DOHH2 (cell line): ENCODE data around the gene CIBAR2.

Source experiments
- H3F3A ChIP-seq: fragments of 200-600 bp; sonication (generic), shearing (Covaris generic); 2 replicates; pipeline ENCODE4 v1.6.0; 2016; ENCODE audit warnings: antibody characterized with exemption, mild to moderate bottlenecking; ENCODE audit not compliant: control insufficient read depth, insufficient read depth
- H3K27ac ChIP-seq: fragments of 200-600 bp; sonication (generic); 2 replicates; pipeline ENCODE4 v1.5.1; 2014; ENCODE audit warnings: low read depth, mild to moderate bottlenecking, low read length, moderate library complexity
- H3K27me3 ChIP-seq: fragments of 200-600 bp; sonication (generic); 2 replicates; pipeline ENCODE4 v1.6.1; 2014; ENCODE audit warnings: mild to moderate bottlenecking, low read length, mixed read lengths; ENCODE audit not compliant: control insufficient read depth
- H3K36me3 ChIP-seq: fragments of 200-600 bp; sonication (generic); 2 replicates; pipeline ENCODE4 v1.6.1; 2014; ENCODE audit warnings: mild to moderate bottlenecking, low read length, moderate library complexity, mixed read lengths; ENCODE audit not compliant: control insufficient read depth
- H3K4me1 ChIP-seq: fragments of 200-600 bp; sonication (generic); 2 replicates; pipeline ENCODE4 v1.6.1; 2014; ENCODE audit warnings: mild to moderate bottlenecking, low read length, mixed read lengths; ENCODE audit not compliant: control insufficient read depth
- H3K4me2 ChIP-seq: fragments of 200-600 bp; sonication (generic); 2 replicates; pipeline ENCODE4 v1.6.0; 2014; ENCODE audit warnings: mild to moderate bottlenecking, low read length, moderate library complexity
- H3K4me3 ChIP-seq: fragments of 200-600 bp; sonication (generic); 2 replicates; pipeline ENCODE4 v1.5.1; 2014; ENCODE audit warnings: mild to moderate bottlenecking, low read length, mixed read lengths
- H3K79me2 ChIP-seq: fragments of 200-600 bp; sonication (generic); 2 replicates; pipeline ENCODE4 v1.6.1; 2014; ENCODE audit warnings: mild to moderate bottlenecking, low read length, mixed read lengths; ENCODE audit not compliant: control insufficient read depth
- H3K9me2 ChIP-seq: fragments of 200-600 bp; sonication (generic); replicated peaks from 2 replicates; pipeline ENCODE4 v1.6.1; 2014; ENCODE audit warnings: mild to moderate bottlenecking, low read length, mixed read lengths; ENCODE audit not compliant: control insufficient read depth
- H3K9me3 ChIP-seq: fragments of 200-600 bp; sonication (generic); 2 replicates; pipeline ENCODE4 v1.6.1; 2014; ENCODE audit warnings: antibody characterized with exemption, low read length, mixed read lengths; ENCODE audit not compliant: control insufficient read depth, insufficient read depth
- H4K20me1 ChIP-seq: fragments of 200-600 bp; sonication (generic); 2 replicates; pipeline ENCODE4 v1.6.0; 2014; ENCODE audit warnings: low read depth, mild to moderate bottlenecking, antibody characterized with exemption, low read length, moderate library complexity; ENCODE audit not compliant: control insufficient read depth, insufficient read depth
- EZH2phosphoT487 ChIP-seq: fragments of 200-600 bp; sonication (generic); IDR thresholded peaks from 2 replicates; pipeline ENCODE4 v1.6.1; 2017; ENCODE audit warnings: borderline replicate concordance, mild to moderate bottlenecking, antibody characterized with exemption, low read length, moderate library complexity, mixed read lengths
- TF ChIP-seq, protein P1 (sequence below): fragments of 200-600 bp; sonication (generic); IDR thresholded peaks from one replicate; pipeline ENCODE4 v1.5.1; 2014; ENCODE audit warnings: antibody characterized with exemption, mild to moderate bottlenecking, low read depth, low read length; ENCODE audit not compliant: poor library complexity, severe bottlenecking

Gene CIBAR2

GRCh38 chr16:85114909-85115567 lies 2.8 kb upstream of the CIBAR2 start:
- no peaks in the 10 kb centered on the region for H3K9me2 ChIP-seq
- no peaks in the 10 kb centered on the region for H4K20me1 ChIP-seq
- peaks cover 4% of the 10 kb centered on the region for H3K4me1 ChIP-seq
- H3K36me3 ChIP-seq, result no peaks in the 10 kb centered on the region
- TF ChIP-seq, protein P1, sequence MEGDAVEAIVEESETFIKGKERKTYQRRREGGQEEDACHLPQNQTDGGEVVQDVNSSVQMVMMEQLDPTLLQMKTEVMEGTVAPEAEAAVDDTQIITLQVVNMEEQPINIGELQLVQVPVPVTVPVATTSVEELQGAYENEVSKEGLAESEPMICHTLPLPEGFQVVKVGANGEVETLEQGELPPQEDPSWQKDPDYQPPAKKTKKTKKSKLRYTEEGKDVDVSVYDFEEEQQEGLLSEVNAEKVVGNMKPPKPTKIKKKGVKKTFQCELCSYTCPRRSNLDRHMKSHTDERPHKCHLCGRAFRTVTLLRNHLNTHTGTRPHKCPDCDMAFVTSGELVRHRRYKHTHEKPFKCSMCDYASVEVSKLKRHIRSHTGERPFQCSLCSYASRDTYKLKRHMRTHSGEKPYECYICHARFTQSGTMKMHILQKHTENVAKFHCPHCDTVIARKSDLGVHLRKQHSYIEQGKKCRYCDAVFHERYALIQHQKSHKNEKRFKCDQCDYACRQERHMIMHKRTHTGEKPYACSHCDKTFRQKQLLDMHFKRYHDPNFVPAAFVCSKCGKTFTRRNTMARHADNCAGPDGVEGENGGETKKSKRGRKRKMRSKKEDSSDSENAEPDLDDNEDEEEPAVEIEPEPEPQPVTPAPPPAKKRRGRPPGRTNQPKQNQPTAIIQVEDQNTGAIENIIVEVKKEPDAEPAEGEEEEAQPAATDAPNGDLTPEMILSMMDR, result peak; percentile 94
- TF ChIP-seq EZH2phosphoT487, result no peak
- peak overlapping the region; percentile 53 for H3K4me3 ChIP-seq
- no peaks in the 10 kb centered on the region for H3K9me3 ChIP-seq
- H3K79me2 ChIP-seq, result no peaks in the 10 kb centered on the region
- no peaks in the 10 kb centered on the region for H3K27me3 ChIP-seq
- no peak overlapping the region for H3K27ac ChIP-seq
- peak overlapping the region; percentile 64 for H3K4me2 ChIP-seq
- H3F3A ChIP-seq, result no peaks in the 10 kb centered on the region

DNA sequence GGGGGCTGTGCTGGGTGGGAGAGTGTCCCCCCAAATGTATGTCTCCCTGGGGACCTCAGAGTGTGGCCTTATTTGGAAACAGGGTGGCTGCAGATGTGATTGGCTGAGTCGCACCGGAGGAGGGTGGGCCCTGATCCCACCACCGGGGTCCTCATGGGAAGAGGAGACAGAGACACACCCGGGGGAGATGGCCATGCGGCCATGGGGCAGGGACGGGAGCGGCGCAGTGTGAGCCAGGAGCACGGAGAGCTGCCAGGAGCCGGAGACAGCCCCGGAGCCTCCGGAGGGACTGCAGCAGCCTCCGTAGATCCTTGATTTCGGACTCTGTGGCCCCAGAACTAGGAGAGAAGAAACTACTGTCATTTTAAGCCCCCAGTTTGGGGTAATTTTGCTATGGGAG lies 1.6 kb upstream of the CIBAR2 start:
- Histone ChIP-seq H3K9me2 (no peaks in the 10 kb centered on the region), H3K27me3 (no peaks in the 10 kb centered on the region), H3K79me2 (no peaks in the 10 kb centered on the region), H3K4me3 (no peak overlapping the region), H3K4me1 (peaks cover 4% of the 10 kb centered on the region), H4K20me1 (no peaks in the 10 kb centered on the region), H3F3A (no peaks in the 10 kb centered on the region), H3K9me3 (no peaks in the 10 kb centered on the region), H3K4me2 (no peak overlapping the region), H3K27ac (no peak overlapping the region), H3K36me3 (no peaks in the 10 kb centered on the region)
- TF ChIP-seq, protein P1, result no peak
- TF ChIP-seq EZH2phosphoT487, result no peak

DNA sequence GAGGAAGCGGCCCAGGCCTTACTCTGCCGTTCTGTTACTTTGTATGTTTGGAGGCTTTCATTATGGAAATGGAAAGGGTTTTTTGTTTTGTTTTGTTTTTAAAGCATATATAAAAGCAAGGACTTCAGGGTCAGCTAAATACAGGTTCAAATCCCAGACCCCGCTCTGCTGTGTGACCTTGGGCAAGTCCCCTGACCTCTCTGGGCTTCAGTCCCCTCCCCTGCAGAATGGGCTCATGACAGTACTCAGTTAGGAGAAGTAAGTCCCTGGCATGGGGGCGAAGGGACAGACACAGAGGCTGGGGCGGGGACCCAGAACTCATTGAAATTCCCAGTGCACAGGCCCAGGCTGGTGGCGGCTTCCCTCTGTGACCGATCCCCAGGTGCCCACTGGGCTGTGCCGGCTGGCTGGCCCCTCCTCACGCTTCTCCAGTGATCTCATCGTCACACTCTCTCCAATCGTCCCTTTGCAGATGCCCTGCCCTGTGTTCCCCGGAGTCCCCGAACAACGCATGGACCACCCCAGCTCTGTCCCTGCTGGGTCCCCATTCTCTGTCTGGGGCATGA lies 979 bp upstream of the CIBAR2 start:
- no peaks in the 10 kb centered on the region for H3F3A ChIP-seq
- no peaks in the 10 kb centered on the region for H3K27me3 ChIP-seq
- H4K20me1 ChIP-seq, result no peaks in the 10 kb centered on the region
- H3K9me2 ChIP-seq, result no peaks in the 10 kb centered on the region
- H3K79me2 ChIP-seq, result no peaks in the 10 kb centered on the region
- TF ChIP-seq, protein P1, result no peak
- TF ChIP-seq EZH2phosphoT487, result no peak
- no peaks in the 10 kb centered on the region for H3K9me3 ChIP-seq
- H3K27ac ChIP-seq, result no peak overlapping the region
- H3K4me1 ChIP-seq, result peaks cover 4% of the 10 kb centered on the region
- H3K36me3 ChIP-seq, result no peaks in the 10 kb centered on the region
- H3K4me2 ChIP-seq, result no peak overlapping the region
- no peak overlapping the region for H3K4me3 ChIP-seq
